ENCODE measurements around the gene RAP1GDS1. TPM values are rescaled to one million over a fixed set of nuclear protein-coding genes. Genes with fewer than 3 reads are reported as not detected.
A peak's percentile ranks its signal among the peaks of the same experiment; 100 is the strongest.

RAP1GDS1 gene
- total and polyA plus RNA-seq, 4 experiments from 2014 or later = 36.7 to 48.3 (median 43.8) TPM

DNA sequence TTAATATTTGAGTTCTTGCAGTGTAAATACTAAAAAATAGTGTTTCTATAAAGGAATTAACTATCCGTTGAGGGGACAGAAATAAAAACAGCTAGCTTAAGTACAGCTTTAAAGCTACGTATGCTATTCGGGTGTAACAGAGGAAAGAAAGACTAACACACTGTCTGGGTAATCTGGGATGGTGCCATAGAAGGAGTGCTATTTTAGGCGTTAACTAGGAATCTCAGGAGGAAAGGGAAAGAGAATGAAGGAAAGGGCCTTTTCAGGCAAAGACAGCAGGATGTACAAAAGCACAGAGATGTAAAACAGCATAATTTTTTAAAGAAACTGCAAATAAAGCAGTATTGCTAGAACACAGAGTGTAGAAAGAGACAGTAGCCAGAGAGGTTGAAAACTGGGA lies 161.8 kb downstream of the RAP1GDS1 start:
- peaks cover 8% of the 10 kb centered on the region for H3K36me3 ChIP-seq (ENCODE audit: insufficient read depth, low read length)
- no peak for DNase-seq
- no peaks in the 10 kb centered on the region for H3K9me3 ChIP-seq (ENCODE audit: control insufficient read depth in 1 of 2, low read length in 2 of 2)
- ChIA-PET POLR2A (ENCODE audit: partially characterized antibody) (no interaction called here), CTCF (ENCODE audit: partially characterized antibody) (no interaction called here)
- H3K27ac Mint-ChIP-seq = peak overlapping the region in 2 of 7 donors; percentile 26 to 39
- no peaks in the 10 kb centered on the region for H3K27me3 ChIP-seq (ENCODE audit: insufficient read depth, low read length)
- peaks cover 0 to 7% (median 2%) of the 10 kb centered on the region in 8 donors for H3K9me3 Mint-ChIP-seq
- no peak overlapping the region for H3K4me3 Mint-ChIP-seq
- peaks cover 9 to 14% (median 10%) of the 10 kb centered on the region in 4 donors for H3K4me1 Mint-ChIP-seq
- peaks cover 53% of the 10 kb centered on the region in 2 donors for H3K36me3 Mint-ChIP-seq
- H3K27me3 Mint-ChIP-seq = no peaks in the 10 kb centered on the region
- no peak overlapping the region for H3K4me3 ChIP-seq (ENCODE audit: low read length in 2 of 2)
- H3K27ac ChIP-seq (ENCODE audit: low read depth, low read length) = no peak overlapping the region
- no peaks in the 10 kb centered on the region for H3K4me1 ChIP-seq (ENCODE audit: insufficient read depth, low read length)
- intact Hi-C loops (cut with micrococcal nuclease) = no loop called here

- no peaks in the 10 kb centered on the region for H3K9me3 ChIP-seq (ENCODE audit: control insufficient read depth in 1 of 2, low read length in 2 of 2)
Observed at GRCh38 chr4:98430708-98431403, 169.7 kb downstream of the RAP1GDS1 start.

GRCh38 chr4:98433691-98434090 lies 172.5 kb downstream of the RAP1GDS1 start:
- no peak overlapping the region for H3K27ac Mint-ChIP-seq
- H3K27me3 Mint-ChIP-seq = no peaks in the 10 kb centered on the region
- peaks cover 0 to 1% (median 0%) of the 10 kb centered on the region in 4 donors for H3K4me1 Mint-ChIP-seq
- ChIA-PET CTCF (ENCODE audit: partially characterized antibody) (interaction anchor here (0.7 kb wide), 1 partner anchor 34 kb away, joined by 4 read pairs; no protein-coding TSS in a partner anchor), POLR2A (ENCODE audit: partially characterized antibody) (no interaction called here)
- peaks cover 4% of the 10 kb centered on the region for H3K36me3 ChIP-seq (ENCODE audit: insufficient read depth, low read length)
- H3K4me1 ChIP-seq (ENCODE audit: insufficient read depth, low read length) = no peaks in the 10 kb centered on the region
- H3K27ac ChIP-seq (ENCODE audit: low read depth, low read length) = no peak overlapping the region
- no peak overlapping the region for H3K4me3 Mint-ChIP-seq
- intact Hi-C loops (cut with micrococcal nuclease) = no loop called here
- no peak for DNase-seq
- H3K4me3 ChIP-seq (ENCODE audit: low read length in 2 of 2) = no peak overlapping the region
- H3K9me3 ChIP-seq (ENCODE audit: control insufficient read depth in 1 of 2, low read length in 2 of 2) = no peaks in the 10 kb centered on the region
- peaks cover 33 to 40% of the 10 kb centered on the region in 2 donors for H3K36me3 Mint-ChIP-seq
- H3K9me3 Mint-ChIP-seq = no peaks in the 10 kb centered on the region
- H3K27me3 ChIP-seq (ENCODE audit: insufficient read depth, low read length) = no peaks in the 10 kb centered on the region

More at GRCh38 chr4:98430708-98431403, 169.7 kb downstream of the RAP1GDS1 start:
- no peaks in the 10 kb centered on the region for H3K27me3 ChIP-seq (ENCODE audit: insufficient read depth, low read length)
- no peak for DNase-seq
- Mint-ChIP-seq H3K27ac (peak overlapping the region in 1 of 7 donors; percentile 70), H3K4me3 (no peak overlapping the region), H3K36me3 (peaks cover 23 to 24% of the 10 kb centered on the region in 2 donors), H3K4me1 (peaks cover 3 to 9% (median 4%) of the 10 kb centered on the region in 4 donors), H3K27me3 (no peaks in the 10 kb centered on the region), H3K9me3 (peaks cover 0 to 5% (median 0%) of the 10 kb centered on the region in 8 donors)
- H3K4me1 ChIP-seq (ENCODE audit: insufficient read depth, low read length) = no peaks in the 10 kb centered on the region
- H3K4me3 ChIP-seq (ENCODE audit: low read length in 2 of 2) = no peak overlapping the region
- ChIA-PET CTCF (ENCODE audit: partially characterized antibody) (no interaction called here), POLR2A (ENCODE audit: partially characterized antibody) (no interaction called here)
- peaks cover 4% of the 10 kb centered on the region for H3K36me3 ChIP-seq (ENCODE audit: insufficient read depth, low read length)
- H3K27ac ChIP-seq (ENCODE audit: low read depth, low read length) = no peak overlapping the region
- intact Hi-C loops (cut with micrococcal nuclease) = no loop called here

GRCh38 chr4:98434816-98435215 lies 173.6 kb downstream of the RAP1GDS1 start:
- H3K4me1 Mint-ChIP-seq = peaks cover 0 to 4% (median 2%) of the 10 kb centered on the region in 4 donors
- no peak overlapping the region for H3K27ac Mint-ChIP-seq
- no peak overlapping the region for H3K27ac ChIP-seq (ENCODE audit: low read depth, low read length)
- H3K27me3 ChIP-seq (ENCODE audit: insufficient read depth, low read length) = no peaks in the 10 kb centered on the region
- H3K4me1 ChIP-seq (ENCODE audit: insufficient read depth, low read length) = no peaks in the 10 kb centered on the region
- H3K4me3 Mint-ChIP-seq = no peak overlapping the region
- H3K36me3 Mint-ChIP-seq = peaks cover 43 to 45% of the 10 kb centered on the region in 2 donors
- intact Hi-C loops (cut with micrococcal nuclease) = no loop called here
- POLR2A ChIA-PET (ENCODE audit: partially characterized antibody) = no interaction called here
- no peak overlapping the region for H3K4me3 ChIP-seq (ENCODE audit: low read length in 2 of 2)
- no peaks in the 10 kb centered on the region for H3K27me3 Mint-ChIP-seq
- H3K36me3 ChIP-seq (ENCODE audit: insufficient read depth, low read length) = peaks cover 4% of the 10 kb centered on the region
- no peaks in the 10 kb centered on the region for H3K9me3 Mint-ChIP-seq
- CTCF ChIA-PET (ENCODE audit: partially characterized antibody) = no interaction called here
- no peak for DNase-seq
- H3K9me3 ChIP-seq (ENCODE audit: control insufficient read depth in 1 of 2, low read length in 2 of 2) = no peaks in the 10 kb centered on the region

GRCh38 chr4:98444371-98444770 lies 183.2 kb downstream of the RAP1GDS1 start:
- peaks cover 29 to 30% of the 10 kb centered on the region in 2 donors for H3K36me3 Mint-ChIP-seq
- no peak overlapping the region for H3K4me3 Mint-ChIP-seq

GRCh38 chr4:98446499-98447375 lies 185.6 kb downstream of the RAP1GDS1 start:
- Histone ChIP-seq H3K27me3 (ENCODE audit: insufficient read depth, low read length) (no peaks in the 10 kb centered on the region), H3K4me1 (ENCODE audit: insufficient read depth, low read length) (peaks cover 48% of the 10 kb centered on the region), H3K27ac (ENCODE audit: low read depth, low read length) (peak overlapping the region; percentile 37), H3K36me3 (ENCODE audit: insufficient read depth, low read length) (peaks cover 8% of the 10 kb centered on the region), H3K4me3 (ENCODE audit: low read length in 2 of 2) (peak overlapping the region in 1 of 2 donors; percentile 3), H3K9me3 (ENCODE audit: control insufficient read depth in 1 of 2, low read length in 2 of 2) (no peaks in the 10 kb centered on the region)
- peaks cover 37 to 47% (median 40%) of the 10 kb centered on the region in 4 donors for H3K4me1 Mint-ChIP-seq
- peak; percentile 74 to 78 (median 77) for DNase-seq
- intact Hi-C loops (cut with micrococcal nuclease) = loop anchor here (2.0 to 5.0 kb wide), 3 partner anchors 186 to 551 kb away; partner anchors contain the start of genes METAP1, RAP1GDS1 and STPG2
- no peaks in the 10 kb centered on the region for H3K27me3 Mint-ChIP-seq
- H3K27ac Mint-ChIP-seq = peak overlapping the region; percentile 76 to 93 (median 91)
- no peaks in the 10 kb centered on the region for H3K9me3 Mint-ChIP-seq
- CTCF ChIA-PET (ENCODE audit: partially characterized antibody) = interaction anchor here (2.3 kb wide), 1 partner anchor 22 kb away, joined by 11 read pairs; no protein-coding TSS in a partner anchor
- H3K36me3 Mint-ChIP-seq = peaks cover 15% of the 10 kb centered on the region in 2 donors
- POLR2A ChIA-PET (ENCODE audit: partially characterized antibody) = interaction anchor here (1.0 to 2.7 kb wide), 2 partner anchors 186 to 1061 kb away, joined by 4 to 21 read pairs; partner anchors contain the start of gene RAP1GDS1
- peak overlapping the region; percentile 61 to 88 (median 78) for H3K4me3 Mint-ChIP-seq

More at GRCh38 chr4:98444371-98444770, 183.2 kb downstream of the RAP1GDS1 start:
- H3K4me3 ChIP-seq (ENCODE audit: low read length in 2 of 2) = no peak overlapping the region
- no peak for DNase-seq
- no peaks in the 10 kb centered on the region for H3K27me3 ChIP-seq (ENCODE audit: insufficient read depth, low read length)
- CTCF ChIA-PET (ENCODE audit: partially characterized antibody) = interaction anchor here (0.9 to 1.6 kb wide), 3 partner anchors 9 to 38 kb away, joined by 3 to 4 read pairs (median 4); no protein-coding TSS in a partner anchor
- intact Hi-C loops (cut with micrococcal nuclease) = no loop called here
- peaks cover 42% of the 10 kb centered on the region for H3K4me1 ChIP-seq (ENCODE audit: insufficient read depth, low read length)
- H3K27ac ChIP-seq (ENCODE audit: low read depth, low read length) = no peak overlapping the region
- peaks cover 34 to 37% (median 35%) of the 10 kb centered on the region in 4 donors for H3K4me1 Mint-ChIP-seq
- peaks cover 8% of the 10 kb centered on the region for H3K36me3 ChIP-seq (ENCODE audit: insufficient read depth, low read length)
- H3K27ac Mint-ChIP-seq = peak overlapping the region in 3 of 7 donors; percentile 29 to 58 (median 31)
- H3K27me3 Mint-ChIP-seq = no peaks in the 10 kb centered on the region
- no peaks in the 10 kb centered on the region for H3K9me3 Mint-ChIP-seq
- no peaks in the 10 kb centered on the region for H3K9me3 ChIP-seq (ENCODE audit: control insufficient read depth in 1 of 2, low read length in 2 of 2)
- POLR2A ChIA-PET (ENCODE audit: partially characterized antibody) = interaction anchor here (1.0 kb wide), 1 partner anchor 302 kb away, joined by 3 read pairs; no protein-coding TSS in a partner anchor

Measured in CD4-positive, alpha-beta memory T cell (primary cell).